OCI-LY7 (cell line): ENCODE measurements around the gene DHRS12.

Source experiments
- CTCF ChIP-seq: fragments of 200-600 bp; sonication (generic); conservative IDR thresholded peaks from 2 replicates; pipeline ENCODE4 v1.5.1; 2014; ENCODE audit warnings: mild to moderate bottlenecking, antibody characterized with exemption, low read length, moderate library complexity, mixed read lengths
- EZH2phosphoT487 ChIP-seq: fragments of 200-600 bp; sonication (generic); IDR thresholded peaks from 2 replicates; pipeline ENCODE4 v1.6.1; 2018; ENCODE audit warnings: low read depth, borderline replicate concordance, mild to moderate bottlenecking, mixed run types, antibody characterized with exemption, low read length, moderate library complexity, mixed read lengths

- TF ChIP-seq CTCF (no peak), EZH2phosphoT487 (no peak)
Measured at GRCh38 chr13:51764184-51765141, 39.5 kb downstream of the DHRS12 start.
